Stimulated activated CD4-positive, alpha-beta T cell treated with anti-CD3 and anti-CD28 coated beads, Interleukin-2, amount 100 ng/mL, for 48 hours (primary cell): ENCODE results near the gene MORN4.
"Not testable (repeated sequence)": the region's sequence is repeated elsewhere in the genome, so short reads cannot be mapped to it uniquely, and the experiment has no call there.

ENCODE experiments used
- DNase-seq, 2 donors: peaks; one replicate each; pipeline ENCODE4 v3.0.0-alpha.2; 2020

MORN4 gene

GRCh38 chr10:97596101-97597082 is 36.9 kb downstream of the MORN4 start:
- DNase-seq, result no peak

GRCh38 chr10:97593421-97593820 is 39.9 kb downstream of the MORN4 start:
- DNase-seq, result no peak

GRCh38 chr10:97590748-97591495 is 42.4 kb downstream of the MORN4 start:
- DNase-seq, result no peak

- DNase-seq, result no peak
Measured at GRCh38 chr10:97590082-97590747, 43.1 kb downstream of the MORN4 start.

GRCh38 chr10:97589479-97589878 is 43.8 kb downstream of the MORN4 start, which contains the start of gene C10orf62:
C10orf62 (plus strand) TSS chr10:97589721; CDS start chr10:97589898, 177 bp downstream.
- no peak for DNase-seq

- DNase-seq, result no peak
Measured at GRCh38 chr10:97587183-97587582, 46.1 kb downstream of the MORN4 start.

GRCh38 chr10:97585439-97585811 is 47.9 kb downstream of the MORN4 start:
- no peak for DNase-seq

GRCh38 chr10:97584798-97585438 is 48.4 kb downstream of the MORN4 start:
- DNase-seq, result no peak

- DNase-seq, result no peak
Measured at GRCh38 chr10:97584060-97584797, 49.1 kb downstream of the MORN4 start, which contains the start of gene HOGA1. HOGA1 (plus strand) TSS chr10:97584389; CDS start chr10:97584704, 315 bp downstream.

GRCh38 chr10:97583476-97583875 is 49.8 kb downstream of the MORN4 start:
- no peak for DNase-seq

- DNase-seq, result no peak
Measured at GRCh38 chr10:97582169-97582568, 51.1 kb downstream of the MORN4 start.

- DNase-seq, result no peak
Measured at GRCh38 chr10:97580421-97581367, 52.6 kb downstream of the MORN4 start.

GRCh38 chr10:97578171-97578844 is 55.0 kb downstream of the MORN4 start:
- no peak for DNase-seq

- no peak for DNase-seq
Measured at GRCh38 chr10:97577701-97578100, 55.6 kb downstream of the MORN4 start.

GRCh38 chr10:97576487-97576886 is 56.8 kb downstream of the MORN4 start:
- DNase-seq, result not testable (repeated sequence)

- no peak for DNase-seq
Measured at GRCh38 chr10:97575127-97575668, 58.1 kb downstream of the MORN4 start.

- DNase-seq, result no peak
Measured at GRCh38 chr10:97574374-97575126, 58.8 kb downstream of the MORN4 start.

GRCh38 chr10:97573672-97574071 is 59.6 kb downstream of the MORN4 start:
- no peak for DNase-seq

- DNase-seq, result no peak
Measured at GRCh38 chr10:97573021-97573420, 60.3 kb downstream of the MORN4 start.
